HTR-8/SVneo (cell line): ENCODE measurements around the gene DCAF4.
"Not testable (repeated sequence)": the region's sequence is repeated elsewhere in the genome, so short reads cannot be mapped to it uniquely, and the experiment has no call there.

Source experiments
- DNase-seq: peaks from one replicate; pipeline ENCODE4 v3.0.0; 2011; ENCODE audit warnings: low spot score, mixed read lengths; ENCODE audit not compliant: insufficient read length
- FAIRE-seq: peaks from 2 replicates; lab custom pipeline; 2011; peaks lifted over from hg19 to GRCh38; lab: Jason Lieb, UNC

The DCAF4 gene

GRCh38 chr14:72962829-72963312 is 36.6 kb downstream of the DCAF4 start:
- DNase-seq (peak; percentile 48), FAIRE-seq (no peak)

- FAIRE-seq = peak; percentile 20
- DNase-seq = no peak
Measured at GRCh38 chr14:72965249-72965648, 39.0 kb downstream of the DCAF4 start.

- no peak for FAIRE-seq
Measured at GRCh38 chr14:72966038-72966437, 39.8 kb downstream of the DCAF4 start.

GRCh38 chr14:72968316-72968715 is 42.1 kb downstream of the DCAF4 start:
- DNase-seq (no peak), FAIRE-seq (peak; percentile 60)

More at GRCh38 chr14:72966038-72966437, 39.8 kb downstream of the DCAF4 start:
- no peak for DNase-seq

- FAIRE-seq (no peak), DNase-seq (no peak)
Measured at GRCh38 chr14:72970058-72970630, 43.9 kb downstream of the DCAF4 start.

- DNase-seq = no peak
- FAIRE-seq = peak; percentile 51
Measured at GRCh38 chr14:72970824-72971434, 44.7 kb downstream of the DCAF4 start.

- DNase-seq (no peak), FAIRE-seq (peak; percentile 91)
Measured at GRCh38 chr14:72974661-72975060, 48.4 kb downstream of the DCAF4 start.

- DNase-seq (no peak), FAIRE-seq (peak; percentile 48)
Measured at GRCh38 chr14:72975770-72976169, 49.5 kb downstream of the DCAF4 start.

- FAIRE-seq = no peak
- DNase-seq = no peak
Measured at GRCh38 chr14:72978856-72979255, 52.6 kb downstream of the DCAF4 start.

GRCh38 chr14:72980863-72981262 is 54.6 kb downstream of the DCAF4 start:
- no peak for DNase-seq
- no peak for FAIRE-seq

- DNase-seq = no peak
- no peak for FAIRE-seq
Measured at GRCh38 chr14:72982146-72982708, 56.0 kb downstream of the DCAF4 start.

GRCh38 chr14:72986214-72986613 is 60.0 kb downstream of the DCAF4 start:
- FAIRE-seq (peak; percentile 58), DNase-seq (no peak)

- no peak for FAIRE-seq
Measured at GRCh38 chr14:72986857-72987256, 60.6 kb downstream of the DCAF4 start.

GRCh38 chr14:72990171-72990570 is 63.9 kb downstream of the DCAF4 start:
- no peak for FAIRE-seq

More at GRCh38 chr14:72986857-72987256, 60.6 kb downstream of the DCAF4 start:
- no peak for DNase-seq

GRCh38 chr14:72996916-72997315 is 70.7 kb downstream of the DCAF4 start:
- peak; percentile 90 for FAIRE-seq

More at GRCh38 chr14:72990171-72990570, 63.9 kb downstream of the DCAF4 start:
- DNase-seq = no peak

GRCh38 chr14:72998252-72998903 is 72.1 kb downstream of the DCAF4 start:
- FAIRE-seq (no peak), DNase-seq (no peak)

More at GRCh38 chr14:72996916-72997315, 70.7 kb downstream of the DCAF4 start:
- no peak for DNase-seq

GRCh38 chr14:72999316-72999715 is 73.1 kb downstream of the DCAF4 start:
- FAIRE-seq (no peak), DNase-seq (no peak)

GRCh38 chr14:73000073-73000472 is 73.8 kb downstream of the DCAF4 start:
- DNase-seq (no peak), FAIRE-seq (no peak)

GRCh38 chr14:73003681-73004080 is 77.4 kb downstream of the DCAF4 start:
- DNase-seq (no peak), FAIRE-seq (peak; percentile 62)

- not testable (repeated sequence) for DNase-seq, FAIRE-seq
Measured at GRCh38 chr14:73004641-73005040, 78.4 kb downstream of the DCAF4 start.

GRCh38 chr14:73007835-73008234 is 81.6 kb downstream of the DCAF4 start:
- DNase-seq (no peak), FAIRE-seq (peak; percentile 62)
